ENCODE results near the gene FGD4.

Gene FGD4

GRCh38 chr12:32460638-32461037, 61.3 kb downstream of the FGD4 start:
- DNase-seq: no peak

GRCh38 chr12:32462908-32463307, 63.5 kb downstream of the FGD4 start:
- DNase-seq: no peak

- no peak for DNase-seq
These were observed 66.8 kb downstream of the FGD4 start for GRCh38 chr12:32466187-32466586.

- no peak for DNase-seq
These were observed 67.8 kb downstream of the FGD4 start for GRCh38 chr12:32466986-32467711.

- no peak for DNase-seq
These were observed 68.9 kb downstream of the FGD4 start for GRCh38 chr12:32467959-32468863.

- DNase-seq: no peak
These were observed 71.6 kb downstream of the FGD4 start for GRCh38 chr12:32470936-32471470.

- DNase-seq: no peak
These were observed 72.2 kb downstream of the FGD4 start for GRCh38 chr12:32471591-32472001.

GRCh38 chr12:32475724-32476123, 76.4 kb downstream of the FGD4 start:
- no peak for DNase-seq

GRCh38 chr12:32476446-32476845, 77.1 kb downstream of the FGD4 start:
- DNase-seq: no peak

GRCh38 chr12:32477714-32478113, 78.4 kb downstream of the FGD4 start:
- DNase-seq: no peak

GRCh38 chr12:32478166-32478565, 78.8 kb downstream of the FGD4 start:
- no peak for DNase-seq

GRCh38 chr12:32478858-32479725, 79.7 kb downstream of the FGD4 start:
- DNase-seq: no peak

- no peak for DNase-seq
These were observed 82.9 kb downstream of the FGD4 start for GRCh38 chr12:32482226-32482625.

- DNase-seq: no peak
These were observed 84.1 kb downstream of the FGD4 start for GRCh38 chr12:32483499-32483898.

GRCh38 chr12:32483993-32484392, 84.6 kb downstream of the FGD4 start:
- DNase-seq: no peak

- no peak for DNase-seq
These were observed 86.8 kb downstream of the FGD4 start for GRCh38 chr12:32486158-32486557.

GRCh38 chr12:32488132-32488531, 88.8 kb downstream of the FGD4 start:
- DNase-seq: no peak

GRCh38 chr12:32489070-32489469, 89.7 kb downstream of the FGD4 start:
- DNase-seq: no peak

GRCh38 chr12:32490801-32491200, 91.4 kb downstream of the FGD4 start:
- DNase-seq: no peak

GRCh38 chr12:32493282-32493681, 93.9 kb downstream of the FGD4 start:
- no peak for DNase-seq

- no peak for DNase-seq
These were observed 95.3 kb downstream of the FGD4 start for GRCh38 chr12:32494656-32495055.

GRCh38 chr12:32496946-32497345, 97.6 kb downstream of the FGD4 start:
- no peak for DNase-seq

GRCh38 chr12:32497864-32498263, 98.5 kb downstream of the FGD4 start:
- DNase-seq: no peak

All from NCI-H1092 (cell line).